22Rv1 (cell line): ENCODE data around the gene EIF5A.

Experiments used
- CTCF ChIP-seq: fragments of 450-650 bp; IDR thresholded peaks from 2 replicates; pipeline ENCODE4 v1.5.1; 2017; ENCODE audit warnings: mild to moderate bottlenecking
- ZFX ChIP-seq: fragments of 450-650 bp; IDR thresholded peaks from 2 replicates; pipeline ENCODE4 v1.6.1; 2017; ENCODE audit warnings: antibody characterized with exemption, borderline replicate concordance

GRCh38 chr17:7313088-7313889 is 5.9 kb downstream of the EIF5A start:
- peak; percentile 25; the same call in 1 of the 2 replicates for TF ChIP-seq CTCF
- TF ChIP-seq ZFX, result no peak
